Fibroblast of skin of right quadriceps (primary cell): ENCODE results near the gene CCDC63.
A peak's percentile ranks its signal among the peaks of the same experiment; 100 is the strongest.

Experiments used
- DNase-seq: peaks from one replicate; pipeline ENCODE4 v3.0.0-alpha.2; 2013

CCDC63 gene

DNA sequence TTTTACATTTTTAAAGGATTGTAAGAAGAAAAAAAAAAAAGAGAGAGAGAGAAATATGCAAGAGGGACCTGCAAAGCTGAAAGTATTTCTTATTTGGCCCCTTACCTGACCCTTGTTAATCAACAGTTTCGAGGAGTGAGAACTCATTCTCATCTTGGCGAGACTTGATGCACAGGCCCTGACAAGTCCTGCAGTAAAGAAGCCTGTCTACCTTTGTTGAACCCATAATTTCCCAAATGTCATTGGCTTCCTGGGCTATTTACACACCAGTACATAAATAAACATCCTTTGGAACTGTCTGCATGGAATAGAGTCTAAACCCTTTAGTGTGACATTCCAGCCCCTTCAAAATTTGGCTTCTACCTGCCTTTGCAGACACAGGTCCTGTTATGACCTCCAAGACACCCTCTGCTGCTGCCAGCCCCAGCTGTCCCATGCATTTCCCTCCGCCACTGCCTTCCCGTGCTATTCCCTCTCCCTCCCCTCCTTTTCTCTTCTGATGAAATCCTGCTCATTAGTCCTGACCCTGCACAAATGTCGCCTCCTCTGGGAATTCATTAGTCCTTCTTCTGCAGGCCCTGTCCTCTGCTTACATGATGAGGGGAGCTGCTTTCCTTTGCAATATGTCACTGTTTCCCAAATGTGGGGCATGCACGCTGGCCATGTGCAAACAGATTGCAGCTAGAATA is 38.5 kb downstream of the CCDC63 start:
- no peak for DNase-seq

DNA sequence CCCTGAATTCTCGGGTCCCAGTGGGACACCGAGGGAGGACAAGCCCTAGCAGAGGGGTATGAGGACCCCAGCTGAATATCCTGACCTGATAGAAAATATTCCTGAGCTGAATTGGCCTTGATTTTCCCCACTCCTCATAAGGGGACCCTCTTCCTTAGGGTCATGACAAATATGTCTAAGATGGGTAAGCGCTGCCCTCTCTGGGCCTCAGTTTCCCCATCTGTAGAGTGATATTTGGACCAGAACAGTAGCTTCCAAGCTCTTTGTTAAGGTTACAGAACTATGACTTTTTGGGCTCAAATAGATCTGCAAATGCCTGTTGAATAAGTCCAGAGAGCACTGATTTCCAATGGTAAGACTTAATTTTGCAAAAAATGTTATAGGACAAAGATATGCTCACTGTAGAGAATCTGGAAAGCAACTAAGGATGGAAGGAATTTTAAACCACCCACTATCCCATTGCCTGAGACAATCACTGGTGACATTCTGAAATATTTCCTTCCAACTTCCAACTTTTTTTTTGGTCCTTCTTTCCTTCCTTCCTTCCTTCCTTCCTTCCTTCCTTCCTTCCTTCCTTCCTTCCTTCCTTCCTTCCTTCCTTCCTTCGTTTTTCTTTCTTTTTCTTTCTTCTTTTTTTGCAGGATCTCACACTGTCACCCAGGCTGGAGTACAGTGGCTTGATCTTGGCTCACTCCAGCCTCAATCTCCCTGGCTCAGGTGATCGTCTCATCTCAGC is 41.6 kb downstream of the CCDC63 start:
- no peak for DNase-seq

DNA sequence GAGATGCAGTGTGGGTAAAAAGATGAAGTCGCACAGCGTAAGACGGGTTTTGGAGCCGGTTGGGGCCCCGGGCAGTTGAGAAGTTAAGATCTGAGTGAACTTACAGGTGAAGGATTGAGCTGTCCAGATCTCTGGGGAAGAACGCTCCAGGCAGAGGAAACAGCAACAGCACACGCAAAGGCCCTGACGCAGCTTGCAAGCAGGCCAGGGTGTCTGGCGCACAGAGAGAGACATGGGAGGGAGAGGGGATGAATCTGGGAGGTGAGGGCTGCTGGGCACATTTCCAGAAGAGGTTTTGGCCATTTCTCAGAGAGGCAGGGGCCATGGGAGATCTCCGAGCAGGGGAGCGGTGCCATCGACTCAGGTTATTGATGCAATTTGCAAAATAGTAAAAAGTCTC is 42.6 kb downstream of the CCDC63 start:
- no peak for DNase-seq

DNA sequence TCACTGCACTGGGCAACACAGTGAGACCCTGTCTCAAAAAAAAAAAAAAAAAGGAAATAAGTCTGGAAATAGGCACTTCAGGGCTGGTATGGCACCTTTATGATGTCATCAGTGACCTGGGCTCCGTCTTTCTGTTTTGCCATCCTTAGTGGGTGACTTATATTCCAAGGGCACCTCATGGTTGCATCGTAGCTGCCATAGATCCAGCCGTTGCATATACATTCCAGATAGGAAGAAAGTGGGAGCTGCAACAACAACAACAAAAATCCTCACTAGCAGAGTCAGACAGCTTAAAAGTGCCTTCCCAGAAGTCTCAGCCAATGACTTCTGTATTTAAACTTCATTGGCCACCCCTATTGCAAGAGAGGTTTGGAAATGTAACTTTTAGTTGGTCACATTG is 47.2 kb downstream of the CCDC63 start:
- DNase-seq: no peak

DNA sequence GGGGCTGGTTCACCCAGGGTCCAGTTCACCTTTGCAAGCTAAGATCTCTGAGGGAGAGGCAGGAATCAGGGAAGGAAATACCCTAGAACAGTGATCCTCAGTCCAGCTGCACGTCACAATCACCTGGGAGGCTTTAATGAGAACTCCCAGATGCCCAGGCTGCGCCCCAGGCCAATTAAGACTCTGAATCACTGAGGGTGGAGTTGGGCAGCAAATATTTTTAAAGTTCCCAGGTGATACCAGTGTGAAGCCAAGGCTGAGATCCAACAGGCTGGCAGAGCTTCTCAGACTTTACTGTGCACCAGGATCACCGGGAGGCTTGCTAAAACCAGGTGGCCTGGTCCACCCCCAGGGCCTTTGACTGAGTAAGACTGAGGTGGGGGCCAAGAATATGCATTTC is 49.8 kb downstream of the CCDC63 start:
- DNase-seq: no peak

DNA sequence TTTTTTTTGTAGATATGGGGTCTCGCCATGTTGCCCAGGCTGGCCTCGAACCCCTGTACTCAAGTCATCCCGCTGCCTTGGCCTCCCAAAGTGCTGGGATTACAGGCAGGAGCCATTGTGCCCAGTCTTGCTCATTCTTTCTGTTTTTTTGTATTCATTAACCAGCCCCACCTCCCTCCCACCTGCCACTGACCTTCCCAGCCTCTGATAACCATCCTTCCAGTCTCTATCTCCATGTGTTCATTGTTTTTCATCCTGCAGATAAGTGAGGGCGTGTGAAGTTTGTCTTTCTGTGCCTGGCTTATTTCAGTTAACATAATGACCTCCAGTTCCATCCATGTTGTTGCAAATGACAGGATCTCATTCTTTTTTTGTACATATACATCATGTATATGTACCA is 54.6 kb downstream of the CCDC63 start:
- DNase-seq: no peak

DNA sequence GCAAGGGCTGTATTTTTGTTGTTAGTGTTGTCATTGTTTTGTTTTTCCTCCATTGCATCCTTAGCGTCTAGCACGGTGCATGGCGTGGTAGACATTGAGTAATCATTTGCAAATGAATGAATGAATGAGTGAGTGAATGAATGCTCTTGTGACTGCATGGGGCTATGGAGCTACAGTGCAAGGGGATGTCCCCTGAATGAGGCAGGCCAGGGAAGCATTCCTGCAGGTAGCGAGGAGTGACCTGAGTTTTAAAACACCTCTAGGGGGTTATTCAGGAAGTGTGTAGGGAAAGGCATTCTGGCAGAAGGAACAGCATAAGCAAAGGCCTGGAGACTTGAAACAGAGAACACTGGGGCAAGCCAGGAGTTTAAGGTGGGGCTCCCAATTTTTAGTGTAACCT is 56.7 kb downstream of the CCDC63 start:
- DNase-seq: no peak

DNA sequence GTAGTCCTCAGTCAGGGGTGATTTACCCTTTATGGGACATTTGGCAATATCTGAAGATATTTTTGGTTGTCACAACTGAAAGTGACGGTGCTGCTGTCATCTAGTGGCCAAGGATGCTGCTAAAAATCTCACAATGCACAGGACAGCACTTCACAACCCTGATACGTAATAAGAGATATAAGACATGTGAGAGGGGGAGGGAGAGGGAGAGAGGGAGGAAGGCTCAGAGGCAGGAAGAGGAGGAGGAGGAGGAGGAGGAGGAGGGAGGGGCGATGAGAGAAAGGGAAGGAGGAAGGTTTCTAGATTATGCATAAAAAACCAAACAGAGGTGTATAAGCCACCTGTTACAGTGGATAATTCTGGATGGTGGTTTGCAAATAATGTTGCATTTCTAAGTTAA is 59.3 kb downstream of the CCDC63 start:
- DNase-seq: no peak

DNA sequence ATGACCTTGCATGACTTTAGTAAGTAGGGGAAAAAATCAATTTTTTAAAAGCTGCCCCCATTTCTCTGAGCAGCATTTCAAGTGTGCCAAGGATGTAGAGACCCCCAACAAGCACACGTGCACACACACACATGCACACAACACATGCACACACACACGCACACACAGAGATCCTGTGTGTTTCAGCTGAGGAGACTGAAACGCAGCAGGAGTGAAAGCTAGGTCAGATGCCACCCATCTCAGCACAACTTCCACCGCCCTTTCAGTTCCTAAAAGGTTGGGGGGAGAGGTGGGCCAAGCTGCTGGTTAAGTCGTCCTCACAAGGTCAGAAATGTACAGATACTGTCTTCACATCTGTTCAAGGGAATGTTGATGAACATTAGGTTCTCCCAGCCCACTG is 59.7 kb downstream of the CCDC63 start:
- DNase-seq: no peak

DNA sequence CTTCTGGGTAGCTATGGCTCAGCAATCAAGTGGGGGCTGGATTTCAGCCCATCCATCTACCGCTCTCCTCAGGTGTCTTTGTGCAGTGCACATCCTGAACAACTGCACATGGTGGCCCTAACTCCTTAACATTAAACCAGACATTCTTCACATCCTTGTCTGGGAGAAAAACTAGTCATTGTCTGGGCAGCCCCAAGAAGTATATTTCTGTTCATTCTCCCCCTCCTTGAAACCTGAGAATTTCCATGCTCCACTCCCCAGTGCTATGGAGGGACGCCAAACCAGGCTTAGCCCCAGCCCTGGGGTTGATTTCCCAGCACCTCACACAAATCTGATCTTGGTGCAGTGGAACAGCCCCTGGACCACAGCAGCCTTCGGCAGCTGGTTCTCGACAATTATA is 60.2 kb downstream of the CCDC63 start:
- DNase-seq: peak; percentile 48

DNA sequence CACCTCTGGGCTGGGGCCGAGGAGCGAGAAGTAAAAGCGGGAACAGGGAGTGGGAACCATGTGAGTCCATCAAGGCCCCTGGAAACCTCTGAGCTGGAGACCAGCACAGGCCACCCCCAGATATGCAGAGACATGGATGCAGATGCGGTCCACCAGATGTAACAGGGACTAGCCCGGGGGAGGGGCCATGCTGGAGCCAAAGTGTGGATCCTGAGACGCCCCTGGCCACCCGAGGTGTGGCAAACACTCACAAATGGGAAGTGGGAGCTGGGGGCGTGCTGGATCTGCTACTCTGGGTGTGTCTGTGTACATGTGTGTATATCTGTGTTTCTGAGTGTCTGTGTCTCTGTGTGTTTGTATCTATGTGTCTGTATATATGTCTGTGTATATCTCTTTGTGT is 60.8 kb downstream of the CCDC63 start:
- no peak for DNase-seq

DNA sequence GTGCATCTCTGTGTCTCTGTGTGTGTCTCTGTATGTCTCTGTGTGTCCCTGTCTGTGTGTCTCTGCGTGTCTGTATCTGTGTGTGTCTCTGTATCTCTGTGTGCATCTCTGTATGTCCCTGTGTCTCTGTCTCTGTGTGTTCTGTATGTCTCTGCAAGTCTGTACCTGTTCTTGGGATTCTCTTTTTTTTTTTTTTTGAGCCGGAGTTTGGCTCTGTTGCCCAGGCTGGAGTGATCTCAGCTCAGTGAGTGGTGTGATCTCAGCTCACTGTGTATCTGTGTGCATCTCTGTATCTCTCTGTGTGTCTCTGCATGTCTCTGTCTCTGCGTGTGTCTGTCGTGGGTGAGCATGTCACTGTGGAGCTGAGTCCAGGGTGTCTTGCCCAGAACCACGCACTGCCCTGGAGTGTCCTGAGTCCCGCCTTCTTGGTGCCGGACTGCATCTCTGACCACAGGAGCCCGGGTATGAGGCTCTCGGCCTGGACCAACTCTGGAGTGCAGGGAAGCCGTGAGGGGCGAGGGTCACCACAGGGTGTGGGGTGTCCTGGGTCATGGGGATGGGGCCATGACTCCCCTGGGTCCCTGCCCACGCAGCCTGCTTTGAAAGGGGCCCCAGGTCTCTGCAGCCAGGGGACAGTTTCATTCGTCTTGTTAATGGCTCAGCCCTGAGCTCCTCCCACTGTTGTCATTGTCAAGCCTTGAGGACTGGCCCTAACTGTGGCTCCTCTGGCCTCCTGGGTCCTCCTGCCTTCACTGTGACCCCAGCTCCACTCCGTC is 61.8 kb downstream of the CCDC63 start:
- DNase-seq: no peak

DNA sequence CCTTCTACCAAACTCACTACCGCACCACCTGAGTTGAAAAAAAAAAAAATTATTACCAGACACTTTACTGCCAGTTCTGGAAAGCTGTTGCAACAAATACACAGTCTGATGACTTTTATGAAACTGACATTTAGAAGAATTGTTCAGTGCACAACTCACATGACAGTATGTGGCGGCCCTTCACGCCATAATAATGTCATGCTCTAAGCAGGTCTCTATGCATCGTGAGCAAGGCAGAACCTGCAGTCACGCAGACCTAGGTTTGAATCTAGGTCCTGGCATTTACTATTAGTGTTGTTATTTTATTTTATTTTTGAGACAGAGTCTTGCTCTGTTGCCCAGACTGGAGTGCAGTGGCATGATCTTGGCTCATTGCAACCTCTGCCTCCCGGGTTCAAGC is 65.5 kb downstream of the CCDC63 start:
- DNase-seq: no peak

DNA sequence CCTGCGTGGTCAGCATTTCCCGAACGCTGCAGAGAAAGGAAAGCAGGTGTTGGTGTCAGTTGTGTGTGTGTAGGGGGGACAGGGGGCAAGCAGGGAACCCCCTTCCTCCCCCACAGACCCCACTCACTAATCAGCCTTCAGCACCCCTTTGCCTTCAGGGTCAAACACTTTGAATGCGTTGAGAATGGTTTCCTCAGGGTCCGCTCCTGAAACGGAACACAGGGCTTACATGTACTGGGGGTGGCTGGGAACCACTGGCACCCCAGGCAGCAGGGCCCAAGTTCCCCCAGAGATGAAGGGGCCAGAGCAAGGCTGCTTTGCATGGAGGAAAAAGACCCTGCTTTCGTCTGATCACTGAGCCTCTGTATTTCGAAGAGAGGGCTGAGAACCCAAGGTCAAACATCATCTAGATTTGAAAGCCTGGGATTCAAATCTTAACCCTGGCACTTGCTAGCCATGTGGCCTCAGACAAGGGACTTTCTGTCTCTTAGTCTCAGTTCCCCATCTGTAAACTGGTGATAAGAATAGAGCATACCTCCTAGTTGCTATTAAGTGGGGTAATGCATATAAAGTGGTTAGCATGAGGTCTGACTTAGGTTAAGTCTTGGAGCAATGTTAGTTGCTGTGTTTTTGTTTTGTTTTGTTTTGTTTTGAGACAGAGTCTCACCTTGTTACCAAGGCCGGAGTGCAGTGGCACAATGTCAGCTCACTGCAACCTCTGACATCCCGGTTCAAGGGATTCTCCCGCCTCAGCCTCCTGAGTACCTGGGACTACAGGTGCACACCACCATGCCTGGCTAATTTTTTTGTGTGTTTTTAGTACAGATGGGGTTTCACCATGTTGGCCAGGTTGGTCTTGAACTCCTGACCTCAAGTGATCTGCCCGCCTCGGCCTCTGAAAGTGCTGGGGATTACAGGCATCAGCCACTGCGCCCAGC is 66.6 kb downstream of the CCDC63 start:
- no peak for DNase-seq

DNA sequence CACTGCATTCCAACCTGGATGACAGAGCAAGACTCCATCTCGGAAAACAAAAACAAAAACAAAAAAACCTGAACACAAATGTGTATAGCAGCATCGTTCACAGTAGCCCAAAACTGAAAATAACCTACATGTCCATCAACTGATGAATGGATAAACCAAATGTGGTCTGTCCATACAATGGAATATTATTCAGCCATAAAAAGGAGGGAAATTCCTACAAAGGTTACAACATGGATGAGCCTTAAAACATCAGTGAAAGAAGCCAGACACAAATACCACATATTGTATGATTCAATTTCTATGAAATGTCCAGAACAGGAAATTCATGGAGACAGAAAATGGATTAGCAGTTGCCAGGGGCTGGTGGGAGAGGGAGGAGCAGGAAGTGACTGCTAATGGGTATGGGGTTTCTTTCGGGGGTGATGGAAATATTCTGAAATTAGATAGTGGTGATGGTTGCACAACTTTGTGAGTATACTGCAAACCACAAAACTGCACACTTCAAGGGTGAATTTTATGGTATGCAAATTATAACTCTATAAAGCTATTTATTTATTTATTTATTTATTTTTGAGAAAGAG is 69.6 kb downstream of the CCDC63 start:
- DNase-seq: peak; percentile 64

DNA sequence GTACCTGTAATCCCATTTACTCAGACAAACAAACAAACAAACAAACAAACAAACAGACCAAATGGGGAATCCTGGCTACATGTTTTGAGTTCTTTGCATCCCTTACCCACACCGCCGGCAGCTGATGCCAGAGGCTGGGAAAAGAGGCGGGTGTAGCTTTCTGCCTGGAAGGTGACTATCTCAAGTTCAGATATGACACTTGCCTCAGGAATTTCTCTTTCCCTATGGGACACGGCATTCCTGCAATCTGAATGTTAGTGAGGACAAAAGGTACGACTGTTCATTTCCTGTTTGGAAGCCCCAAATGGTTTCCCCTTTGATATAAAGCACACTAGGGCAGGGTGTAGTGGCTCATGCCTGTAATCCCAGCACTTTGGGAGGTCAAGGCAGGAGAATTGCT is 70.7 kb downstream of the CCDC63 start:
- DNase-seq: peak; percentile 75

DNA sequence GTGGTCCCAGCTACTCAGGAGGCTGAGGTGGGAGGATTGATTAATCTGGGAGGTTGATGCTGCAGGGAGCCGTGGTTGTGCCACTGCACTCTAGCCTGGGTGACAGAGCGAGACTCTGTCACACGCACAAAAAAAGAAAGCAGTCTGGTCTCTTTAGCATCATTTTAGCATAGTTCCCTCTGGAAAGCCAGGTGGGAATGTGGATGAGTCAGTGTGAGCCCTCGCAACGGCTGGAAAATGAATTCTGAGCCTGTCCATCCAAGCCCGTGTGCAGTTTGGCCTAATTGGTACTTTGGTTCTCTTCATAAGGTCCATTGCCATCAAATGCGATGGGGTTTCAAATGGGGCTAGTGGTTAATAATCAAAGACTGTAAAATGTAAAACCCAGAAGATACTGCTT is 71.2 kb downstream of the CCDC63 start:
- no peak for DNase-seq

DNA sequence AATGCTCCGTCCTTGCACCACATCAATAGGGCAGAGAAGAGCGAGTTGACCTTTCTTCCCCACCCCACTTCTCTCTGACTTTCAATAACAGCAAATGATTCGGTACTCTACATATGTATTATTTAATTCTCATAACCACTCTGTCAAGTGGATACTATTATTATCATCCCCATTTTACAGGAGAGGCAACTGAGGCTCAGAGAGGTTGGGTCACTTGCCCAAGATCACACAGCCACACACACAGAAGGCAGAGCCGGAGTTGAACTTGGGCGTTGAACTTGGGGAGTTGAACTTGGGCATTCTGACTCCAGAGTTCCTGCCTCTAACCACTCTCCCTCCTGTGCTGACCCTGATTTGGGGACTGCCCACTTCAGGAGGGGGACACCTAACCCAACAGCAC is 72.9 kb downstream of the CCDC63 start:
- no peak for DNase-seq

DNA sequence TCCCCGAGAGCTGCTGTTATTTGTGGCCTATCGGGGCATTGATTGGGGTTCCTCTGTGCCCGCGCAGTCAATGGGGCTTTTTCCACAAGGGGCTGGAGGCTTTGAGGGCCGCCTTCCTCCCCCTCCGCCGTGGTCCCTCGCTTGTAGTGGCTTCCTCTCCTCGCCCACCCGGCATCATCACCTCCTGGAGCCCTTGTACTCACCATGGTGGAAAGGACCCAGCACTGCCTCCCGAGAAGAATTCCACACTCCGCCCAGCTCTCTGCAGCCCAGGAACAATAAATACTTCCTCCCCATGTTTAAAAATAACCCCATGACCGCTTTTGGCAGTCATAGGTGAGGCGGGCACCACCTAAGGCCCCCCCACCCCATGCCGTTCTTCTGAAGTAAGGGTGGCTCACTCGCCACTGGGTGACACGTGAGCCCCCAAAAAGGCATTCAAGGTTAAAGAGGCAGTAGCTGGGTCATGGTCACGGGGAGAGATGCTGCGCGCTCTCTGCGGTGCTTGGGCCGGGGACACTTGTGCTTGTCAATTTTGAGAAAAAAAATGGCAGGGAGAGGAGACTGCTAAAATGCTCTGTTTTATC is 73.6 kb downstream of the CCDC63 start, which contains the start of gene MYL2:
TSS of gene MYL2 (minus strand) at position 256 of the 587 bp plus-strand sequence. CDS start at position 206, 50 bp downstream.
- DNase-seq: no peak

DNA sequence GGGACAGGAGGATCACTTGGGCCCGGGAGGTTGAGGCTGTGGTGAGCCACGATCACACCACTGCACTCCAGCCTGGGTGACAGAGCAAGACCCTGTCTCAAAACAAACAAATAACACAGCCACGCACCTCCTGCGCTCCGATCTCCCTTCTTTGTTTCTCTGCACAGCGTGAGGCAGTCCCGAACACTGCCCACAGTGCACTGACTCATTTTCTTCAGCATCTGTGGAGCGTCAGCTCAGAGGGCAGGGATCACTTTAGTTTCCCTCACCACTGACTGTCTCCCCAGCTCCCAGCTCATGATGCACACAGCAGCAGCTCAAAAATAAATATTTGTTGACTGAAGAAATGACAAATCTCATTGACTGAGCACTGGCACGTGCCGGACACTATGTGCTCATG is 74.5 kb downstream of the CCDC63 start:
- DNase-seq: peak; percentile 22

DNA sequence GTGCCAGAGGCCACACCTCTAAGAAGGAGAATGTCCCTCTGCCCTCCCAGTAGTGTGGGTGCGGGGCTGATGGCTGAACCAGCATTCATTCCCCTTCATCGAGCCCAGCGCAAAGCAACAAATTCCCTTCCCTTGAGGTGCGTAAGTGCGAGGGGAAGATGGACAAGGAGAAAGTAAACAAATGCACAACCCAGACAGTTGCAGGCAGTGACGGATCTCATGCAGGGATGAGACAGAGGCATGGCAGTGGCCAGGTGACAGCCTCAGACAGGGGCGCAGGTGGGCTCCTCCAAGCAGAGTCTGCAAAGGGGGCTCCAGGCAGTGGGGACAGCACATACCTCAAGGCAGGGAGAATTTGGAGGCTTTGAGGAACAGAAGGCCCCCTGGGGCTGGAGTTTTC is 75.9 kb downstream of the CCDC63 start:
- DNase-seq: no peak

DNA sequence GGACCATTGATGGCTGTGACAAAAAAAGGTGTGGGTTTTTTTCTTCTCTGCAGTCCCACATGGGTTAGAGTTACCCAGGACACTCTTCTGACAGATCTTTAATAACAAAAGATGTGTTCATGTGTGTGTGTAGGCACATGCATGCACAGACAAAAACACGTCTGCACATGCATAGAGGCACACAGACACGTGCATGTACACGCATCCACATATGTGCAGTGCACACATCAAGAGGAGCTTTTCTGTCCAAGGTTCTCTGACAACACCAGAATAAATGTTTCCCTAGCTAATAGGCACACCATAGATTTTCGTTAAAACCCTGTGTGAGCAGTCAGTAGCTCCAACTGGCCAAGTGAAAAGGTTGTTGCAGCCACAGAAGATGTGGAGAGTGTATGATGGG is 76.4 kb downstream of the CCDC63 start:
- no peak for DNase-seq
